GM12878 (cell line): ENCODE results near the gene NELFE.

Experiments used
- ATF7 ChIP-seq: fragments of 450-650 bp; IDR thresholded peaks from 2 replicates; pipeline ENCODE4 v1.6.1; 2016; ENCODE audit warnings: low read depth, mild to moderate bottlenecking
- BACH1 ChIP-seq: fragments of 450-650 bp; IDR thresholded peaks from 2 replicates; pipeline ENCODE4 v1.6.1; 2017; ENCODE audit warnings: mild to moderate bottlenecking, borderline replicate concordance
- GATAD2B ChIP-seq: fragments of 450-650 bp; conservative IDR thresholded peaks from 2 replicates; pipeline ENCODE4 v1.6.1; 2017; ENCODE audit warnings: low read depth, mild to moderate bottlenecking, moderate library complexity
- MTA3 ChIP-seq: IDR thresholded peaks from 2 replicates; pipeline ENCODE4 v1.6.1; 2012; ENCODE audit warnings: low read length, inconsistent platforms, borderline replicate concordance
- MXI1 ChIP-seq: fragments of 150-350 bp; IDR thresholded peaks from 2 replicates; pipeline ENCODE4 v1.6.1; 2011; ENCODE audit warnings: low read depth, mild to moderate bottlenecking, inconsistent platforms, low read length, improper control_type of control experiment
- MYC ChIP-seq: IDR thresholded peaks from 2 replicates; pipeline ENCODE4 v1.6.1; 2011; ENCODE audit warnings: mild to moderate bottlenecking, low read length, moderate library complexity, inconsistent platforms; ENCODE audit not compliant: insufficient read depth, insufficient replicate concordance, insufficient read length, severe bottlenecking
- POU2F2 ChIP-seq: IDR thresholded peaks from 3 replicates; pipeline ENCODE4 v1.6.1; 2011; ENCODE audit warnings: low read depth, mild to moderate bottlenecking, low read length, borderline replicate concordance
- RB1 ChIP-seq: fragments of 450-650 bp; formaldehyde crosslinking; IDR thresholded peaks from 2 replicates; pipeline ENCODE4 v1.6.1; 2017; ENCODE audit warnings: mild to moderate bottlenecking, borderline replicate concordance
- RFX5 ChIP-seq: IDR thresholded peaks from 2 replicates; pipeline ENCODE4 v1.6.1; 2011; ENCODE audit warnings: low read depth, low read length, improper control_type of control experiment
- ZNF207 ChIP-seq: fragments of 450-650 bp; IDR thresholded peaks from 2 replicates; pipeline ENCODE4 v1.6.1; 2014; ENCODE audit warnings: antibody characterized with exemption, mild to moderate bottlenecking, borderline replicate concordance
- TF ChIP-seq, protein P1 (sequence below): IDR thresholded peaks from 2 replicates; pipeline ENCODE4 v1.6.1; 2012; ENCODE audit warnings: low read depth, low read length, improper control_type of control experiment
- TF ChIP-seq, protein P2 (sequence below), 3 experiments: IDR thresholded peaks in 2 of 3; conservative IDR thresholded peaks in 1 of 3; 2 replicates each; pipeline ENCODE4 v1.5.1; 2011; ENCODE audit warnings: low read depth in 3 of 3, low read length in 3 of 3, mild to moderate bottlenecking in 3 of 3, control low read depth in 2 of 3, moderate library complexity in 2 of 3, inconsistent platforms in 1 of 3, mixed read lengths in 1 of 3; ENCODE audit not compliant: control insufficient read depth in 2 of 3, insufficient read depth in 1 of 3; ENCODE audit errors: extremely low read depth in 1 of 3

DNA sequence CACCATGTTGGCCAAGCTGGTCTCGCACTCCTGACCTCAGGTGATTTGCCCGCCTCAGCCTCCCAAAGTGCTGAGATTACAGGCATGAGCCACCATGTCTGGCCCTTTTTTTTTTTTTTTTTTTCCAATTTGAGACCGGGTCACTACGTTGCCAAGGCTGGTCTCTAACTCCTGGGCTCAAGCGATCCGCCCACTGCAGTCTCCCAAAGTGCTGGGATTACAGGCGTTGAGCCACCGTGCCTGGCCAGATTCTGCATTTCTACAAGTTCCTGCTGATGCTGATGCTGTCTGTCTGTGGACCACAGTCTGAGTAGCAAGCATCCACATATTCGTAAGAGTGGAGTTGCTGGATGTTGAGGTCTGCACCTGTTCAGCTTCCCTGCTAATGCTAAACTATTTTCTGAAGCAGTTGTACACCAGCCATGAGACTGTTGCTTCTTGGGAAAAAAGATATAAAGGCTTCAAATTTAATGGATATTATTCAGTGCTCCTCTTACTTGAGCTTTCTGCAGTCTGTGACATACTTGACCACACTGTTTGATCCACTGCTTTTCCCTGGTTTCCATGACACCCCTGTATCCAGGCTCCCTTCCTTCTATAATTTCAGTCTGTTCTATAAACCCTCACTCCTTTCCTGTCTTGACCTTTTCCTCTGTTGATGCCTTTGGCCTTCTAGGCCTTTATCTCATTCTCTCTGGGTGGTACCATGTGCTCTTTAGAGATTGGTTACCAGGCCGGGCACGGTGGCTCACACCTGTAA, 46.8 kb downstream of the NELFE start:
- TF ChIP-seq, protein P1, sequence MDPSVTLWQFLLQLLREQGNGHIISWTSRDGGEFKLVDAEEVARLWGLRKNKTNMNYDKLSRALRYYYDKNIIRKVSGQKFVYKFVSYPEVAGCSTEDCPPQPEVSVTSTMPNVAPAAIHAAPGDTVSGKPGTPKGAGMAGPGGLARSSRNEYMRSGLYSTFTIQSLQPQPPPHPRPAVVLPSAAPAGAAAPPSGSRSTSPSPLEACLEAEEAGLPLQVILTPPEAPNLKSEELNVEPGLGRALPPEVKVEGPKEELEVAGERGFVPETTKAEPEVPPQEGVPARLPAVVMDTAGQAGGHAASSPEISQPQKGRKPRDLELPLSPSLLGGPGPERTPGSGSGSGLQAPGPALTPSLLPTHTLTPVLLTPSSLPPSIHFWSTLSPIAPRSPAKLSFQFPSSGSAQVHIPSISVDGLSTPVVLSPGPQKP = no peak
- TF ChIP-seq MXI1 = no peak
- no peak for TF ChIP-seq GATAD2B
- no peak for TF ChIP-seq MYC
- no peak for TF ChIP-seq POU2F2
- no peak for TF ChIP-seq MTA3
- no peak for TF ChIP-seq RB1
- TF ChIP-seq ATF7 = no peak
- TF ChIP-seq ZNF207 = no peak
- TF ChIP-seq, protein P2, sequence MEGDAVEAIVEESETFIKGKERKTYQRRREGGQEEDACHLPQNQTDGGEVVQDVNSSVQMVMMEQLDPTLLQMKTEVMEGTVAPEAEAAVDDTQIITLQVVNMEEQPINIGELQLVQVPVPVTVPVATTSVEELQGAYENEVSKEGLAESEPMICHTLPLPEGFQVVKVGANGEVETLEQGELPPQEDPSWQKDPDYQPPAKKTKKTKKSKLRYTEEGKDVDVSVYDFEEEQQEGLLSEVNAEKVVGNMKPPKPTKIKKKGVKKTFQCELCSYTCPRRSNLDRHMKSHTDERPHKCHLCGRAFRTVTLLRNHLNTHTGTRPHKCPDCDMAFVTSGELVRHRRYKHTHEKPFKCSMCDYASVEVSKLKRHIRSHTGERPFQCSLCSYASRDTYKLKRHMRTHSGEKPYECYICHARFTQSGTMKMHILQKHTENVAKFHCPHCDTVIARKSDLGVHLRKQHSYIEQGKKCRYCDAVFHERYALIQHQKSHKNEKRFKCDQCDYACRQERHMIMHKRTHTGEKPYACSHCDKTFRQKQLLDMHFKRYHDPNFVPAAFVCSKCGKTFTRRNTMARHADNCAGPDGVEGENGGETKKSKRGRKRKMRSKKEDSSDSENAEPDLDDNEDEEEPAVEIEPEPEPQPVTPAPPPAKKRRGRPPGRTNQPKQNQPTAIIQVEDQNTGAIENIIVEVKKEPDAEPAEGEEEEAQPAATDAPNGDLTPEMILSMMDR (IDR thresholded peaks at IDR 0.05 in 2 of 3, conservative IDR thresholded peaks at IDR 0.05 in 1 of 3; ENCODE audit: control insufficient read depth in 2 of 3, extremely low read depth in 1 of 3, insufficient read depth in 1 of 3, low read depth in 3 of 3, low read length in 3 of 3) = no peak
- TF ChIP-seq BACH1 = no peak
- TF ChIP-seq RFX5 = no peak
